GM18873 (cell line): ENCODE results near the gene CACNA1A.

Experiments
- ATAC-seq: cut with Tn5 transposase; IDR thresholded peaks from one replicate; pipeline ENCODE4 v1.9.1; 2021; ENCODE audit warnings: mild to moderate bottlenecking, moderate library complexity, moderate number of reproducible peaks; ENCODE audit not compliant: unreplicated experiment, low FRiP score

The CACNA1A gene

DNA sequence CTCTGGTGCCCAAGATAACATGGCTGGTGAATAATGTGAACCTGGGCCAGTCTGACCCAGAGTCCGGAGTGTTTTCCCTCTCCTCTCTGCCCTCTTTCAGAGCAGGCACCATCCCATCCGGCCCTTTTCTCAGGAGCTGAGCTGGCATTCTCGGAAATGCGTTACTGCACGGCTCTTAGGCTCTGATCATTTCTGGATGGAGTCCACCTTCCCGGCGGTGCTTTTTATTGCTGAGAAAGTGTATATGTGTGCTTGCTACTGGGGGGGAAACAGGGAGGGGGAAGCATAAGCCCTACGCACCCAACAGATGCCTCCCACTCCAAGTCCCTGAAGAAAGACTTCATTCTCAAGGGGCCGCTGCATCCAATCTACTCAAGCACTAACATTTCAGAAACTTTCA, 6.6 kb downstream of the CACNA1A start:
- ATAC-seq, result no peak

- ATAC-seq, result no peak
These were observed 12.6 kb downstream of the CACNA1A start for GRCh38 chr19:13493516-13494310.

- ATAC-seq, result no peak
These were observed 14.2 kb downstream of the CACNA1A start for GRCh38 chr19:13492128-13492527.

DNA sequence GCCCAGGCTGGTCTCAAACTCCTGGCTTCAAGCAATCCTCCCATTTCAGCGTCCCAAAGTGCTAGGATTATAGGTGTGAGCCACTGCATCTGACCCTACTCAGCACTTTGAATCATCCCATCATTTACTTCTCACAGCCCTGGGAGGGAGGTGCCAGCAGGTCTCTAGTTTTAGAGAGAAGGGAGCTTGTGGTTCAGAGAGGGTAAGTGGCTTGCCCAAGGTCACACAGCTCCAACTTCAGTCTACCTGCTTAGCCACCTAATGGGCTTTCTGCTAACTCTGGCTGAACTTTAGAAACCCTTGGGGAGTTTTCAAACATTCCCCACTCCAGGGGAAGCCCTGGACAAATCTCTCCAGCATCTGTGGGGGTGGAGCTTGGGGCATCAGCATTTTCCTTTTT, 18.3 kb downstream of the CACNA1A start:
- ATAC-seq, result no peak

- ATAC-seq, result no peak
These were observed 22.1 kb downstream of the CACNA1A start for GRCh38 chr19:13484166-13484565.

- ATAC-seq, result no peak
These were observed 23.1 kb downstream of the CACNA1A start for GRCh38 chr19:13483215-13483614.

- ATAC-seq, result no peak
These were observed 27.7 kb downstream of the CACNA1A start for GRCh38 chr19:13478576-13478975.

DNA sequence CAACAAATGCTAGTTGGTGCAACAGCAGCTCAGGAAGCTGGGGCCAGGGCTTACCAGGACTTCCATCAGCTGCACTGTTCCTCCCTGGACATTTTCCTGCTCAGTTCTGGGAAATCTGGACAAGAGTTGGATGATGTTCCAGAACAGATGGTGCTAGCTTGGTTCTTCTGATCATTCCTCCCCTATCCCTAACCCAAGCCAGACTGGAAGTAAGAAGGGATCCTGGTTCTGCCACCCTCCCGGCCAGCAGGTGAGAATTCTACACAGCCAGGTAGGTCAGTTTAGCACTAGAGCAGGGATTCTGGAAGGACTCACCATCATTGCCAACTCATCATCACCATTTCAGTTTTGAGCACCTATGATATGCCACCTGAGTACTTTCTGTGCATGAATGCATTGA, 30.2 kb downstream of the CACNA1A start:
- ATAC-seq, result no peak

DNA sequence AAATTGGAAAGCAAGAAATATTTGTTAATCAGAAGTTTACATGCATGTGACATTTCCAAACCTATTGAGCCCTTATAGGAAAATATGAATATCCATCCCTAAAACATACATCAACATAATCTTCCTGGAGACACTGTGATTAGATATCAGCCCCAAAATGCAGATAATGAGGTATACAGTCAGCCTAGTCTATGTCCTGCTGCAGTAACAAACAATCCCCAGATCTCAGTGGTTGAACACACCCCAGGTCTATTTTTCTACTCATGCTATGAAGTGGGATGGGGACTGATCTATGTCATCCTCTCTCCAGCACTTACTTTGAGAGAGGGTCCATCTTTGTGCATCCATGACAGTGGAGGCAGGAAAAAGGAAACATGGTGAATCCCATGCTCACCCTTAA, 31.2 kb downstream of the CACNA1A start:
- ATAC-seq, result no peak

DNA sequence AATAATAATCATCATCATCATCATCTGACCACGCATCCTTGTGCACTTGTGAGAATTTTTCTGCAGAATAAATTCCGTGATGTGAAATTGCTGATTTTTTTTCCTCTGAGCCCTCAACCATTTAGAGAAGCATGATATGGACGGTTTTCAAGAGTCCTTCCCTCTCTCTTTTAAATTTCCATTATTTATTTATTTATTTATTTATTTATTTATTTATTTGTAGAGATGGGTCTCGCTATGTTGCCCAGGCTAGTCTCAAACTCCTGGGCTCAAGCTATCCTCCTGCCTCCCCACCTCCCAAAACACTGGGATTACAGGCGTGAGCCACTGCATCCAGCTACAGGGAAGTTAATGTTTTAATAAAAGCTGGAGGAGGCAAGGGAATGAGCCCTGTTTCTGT, 39.6 kb downstream of the CACNA1A start:
- ATAC-seq, result no peak

DNA sequence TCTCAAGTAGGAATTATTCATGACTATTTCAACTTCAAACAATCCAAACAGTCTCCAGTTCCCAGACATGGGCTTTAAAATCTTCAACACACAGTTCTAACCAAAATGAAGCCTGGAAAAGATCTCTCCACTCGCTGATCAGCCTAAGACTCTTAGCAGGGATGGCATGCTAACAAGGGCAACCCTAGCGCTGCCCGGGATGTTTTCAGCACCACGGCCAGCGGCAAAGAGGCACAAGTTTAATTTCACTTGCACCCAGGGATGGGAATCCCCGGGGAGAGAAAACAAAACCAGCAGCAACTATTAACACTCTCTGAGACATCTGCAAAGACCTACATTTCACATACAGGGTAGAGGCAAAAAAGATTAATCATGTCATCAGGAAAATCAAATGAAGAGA, 43.0 kb downstream of the CACNA1A start:
- ATAC-seq, result no peak

DNA sequence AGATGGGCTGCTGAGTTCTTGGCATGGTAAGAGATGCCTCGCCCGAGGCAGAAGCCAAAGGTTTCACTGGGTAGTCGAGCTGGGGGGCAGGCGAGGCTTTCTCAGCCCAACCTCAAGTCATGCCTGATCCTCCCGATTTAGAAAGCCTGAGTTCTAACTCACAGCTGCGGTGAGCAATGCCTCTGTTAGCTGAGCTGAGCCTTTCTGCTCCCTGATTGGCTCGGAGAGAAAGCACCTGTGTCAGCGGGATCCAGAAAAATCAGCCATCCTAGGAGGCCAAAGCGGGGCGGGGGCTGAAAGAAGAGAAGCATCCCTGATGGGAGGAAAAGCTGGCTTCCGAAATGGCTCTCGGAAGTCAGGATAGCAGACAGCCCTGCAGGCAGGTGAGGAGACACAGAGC, 44.7 kb downstream of the CACNA1A start:
- no peak for ATAC-seq

DNA sequence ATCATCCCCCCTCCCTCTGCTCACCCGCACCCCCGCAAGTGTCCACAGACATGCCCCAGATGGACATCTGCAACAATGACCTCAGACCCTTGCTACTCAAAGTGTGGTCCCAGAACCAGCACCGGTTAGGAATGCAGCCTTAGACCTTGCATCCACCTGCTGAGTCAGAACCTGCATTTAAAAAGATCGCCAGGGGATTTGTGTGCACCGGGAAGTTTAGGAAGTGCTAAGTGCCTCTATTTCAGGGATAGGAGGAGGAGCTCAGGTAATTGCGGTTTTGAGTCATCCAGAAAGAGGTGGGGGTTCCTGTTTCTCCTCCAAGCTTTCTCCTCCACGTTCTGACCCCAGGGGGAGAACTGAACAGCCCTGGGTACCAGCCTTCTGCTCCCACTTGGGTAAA, 46.2 kb downstream of the CACNA1A start:
- ATAC-seq, result no peak

GRCh38 chr19:13459351-13459750, 46.9 kb downstream of the CACNA1A start:
- ATAC-seq, result no peak

- no peak for ATAC-seq
These were observed 54.8 kb downstream of the CACNA1A start for GRCh38 chr19:13451434-13451995.

GRCh38 chr19:13447978-13448377, 58.3 kb downstream of the CACNA1A start:
- no peak for ATAC-seq

- ATAC-seq, result no peak
These were observed 64.3 kb downstream of the CACNA1A start for GRCh38 chr19:13441810-13442512.

DNA sequence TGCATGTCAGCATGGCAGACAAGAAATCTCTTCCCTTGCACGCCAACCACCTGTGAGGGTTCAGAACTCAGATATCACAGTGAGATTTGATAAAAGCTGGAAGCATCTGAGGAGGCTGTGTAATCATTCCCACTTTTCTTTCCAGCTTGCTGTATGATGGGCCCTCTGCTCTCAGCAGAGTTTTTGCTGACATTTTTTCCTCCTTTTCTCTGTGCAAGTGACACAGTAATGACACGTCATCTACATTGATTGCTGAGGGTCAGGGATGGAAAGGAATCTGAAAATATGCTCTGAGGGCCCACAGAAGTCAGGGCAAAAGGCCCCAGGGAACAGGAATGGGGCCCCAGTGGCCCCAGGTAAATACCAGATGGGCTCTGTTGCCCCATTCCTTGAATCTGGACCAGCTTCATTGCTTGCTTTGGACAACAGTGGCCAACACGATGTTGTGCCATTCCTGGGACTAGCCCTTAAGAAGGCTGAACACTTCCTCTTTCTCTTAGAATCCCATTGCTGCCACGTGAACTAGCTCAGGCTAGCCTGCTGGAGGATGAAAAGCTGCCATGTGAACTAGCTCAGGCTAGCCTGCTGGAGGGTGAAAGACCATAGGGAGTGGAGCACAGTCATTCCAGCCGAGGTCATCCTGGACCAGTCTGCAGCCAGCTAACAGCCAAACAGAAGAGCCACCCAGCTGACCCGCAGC, 68.2 kb downstream of the CACNA1A start:
- ATAC-seq, result no peak

DNA sequence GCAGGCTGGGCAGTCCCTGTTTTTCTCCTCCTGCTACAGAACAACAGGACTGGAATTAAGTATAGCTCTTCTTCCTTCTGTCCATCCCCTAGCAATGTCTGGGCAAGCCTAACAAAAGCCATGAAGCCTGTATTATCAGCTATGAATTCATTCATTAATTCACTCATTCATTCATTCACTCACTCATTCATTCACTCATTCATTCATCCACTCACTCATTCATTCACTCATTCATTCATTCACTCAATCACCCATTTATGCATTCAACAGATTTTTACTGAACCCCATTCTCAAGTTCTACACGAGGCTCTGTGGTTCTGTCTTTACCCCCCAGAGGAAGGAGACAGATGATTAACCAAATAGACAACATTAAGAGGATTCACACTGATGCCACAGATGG, 69.9 kb downstream of the CACNA1A start:
- ATAC-seq, result no peak

DNA sequence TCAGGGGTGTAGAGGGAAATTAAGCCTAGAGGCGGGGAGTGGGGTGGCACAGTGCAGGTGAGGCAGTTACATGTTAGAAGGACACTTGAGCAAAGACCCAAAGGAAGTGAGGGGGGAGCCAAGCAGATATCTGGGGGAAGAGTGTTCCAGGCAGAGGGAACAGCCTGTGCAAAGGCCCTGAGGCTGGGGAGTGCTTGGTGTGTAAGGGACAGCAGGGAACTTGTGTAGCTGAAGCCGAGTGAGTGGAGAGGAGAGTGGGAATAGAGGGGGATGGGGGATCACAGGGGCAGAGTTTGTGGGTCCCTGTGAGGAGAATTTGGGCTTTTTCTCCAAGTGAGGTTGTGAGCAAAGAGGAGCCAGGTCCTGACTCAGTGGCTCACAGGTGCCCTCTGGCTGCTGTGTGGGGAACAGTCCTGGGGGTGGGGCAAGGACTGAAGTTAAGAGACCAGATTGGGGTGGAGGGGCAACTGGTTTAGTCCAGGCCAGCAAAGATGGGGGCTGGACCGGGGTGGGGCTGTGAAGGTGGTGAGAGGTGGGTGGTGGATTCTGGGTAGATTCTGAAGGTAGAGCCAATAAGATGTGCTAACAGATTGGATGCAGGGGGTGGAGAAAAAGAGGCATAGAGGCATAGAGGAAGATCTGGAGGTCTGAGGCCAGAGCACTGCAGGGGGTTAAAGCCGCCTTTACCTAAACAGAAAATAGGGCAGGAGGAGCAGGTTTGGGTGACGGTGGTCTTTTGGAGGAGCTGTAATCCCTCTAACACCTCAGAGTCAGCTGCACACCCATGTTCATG, 75.3 kb downstream of the CACNA1A start:
- ATAC-seq, result no peak
